CD14-positive monocyte (primary cell): ENCODE measurements around the gene CIAO2A. TPM values are rescaled to one million over a fixed set of nuclear protein-coding genes. Genes with fewer than 3 reads are reported as not detected.

Experiments used
- DNase-seq, 3 donors: peaks; one replicate each; pipeline ENCODE4 v3.0.0-alpha.2; 2011 to 2022
- H2AFZ ChIP-seq: 2 replicates; pipeline ENCODE4 v1.6.0; 2012; ENCODE audit warnings: mild to moderate bottlenecking, low read depth, low read length, inconsistent platforms; ENCODE audit not compliant: insufficient read depth, poor library complexity, severe bottlenecking
- H3K27ac ChIP-seq, 2 donors: 1 replicate in 1 of 2; 2 replicates in 1 of 2; pipeline ENCODE4 v1.5.1; 2012 to 2013; ENCODE audit warnings: low read length in 2 of 2, control low read depth in 1 of 2, inconsistent platforms in 1 of 2, low read depth in 1 of 2, mild to moderate bottlenecking in 1 of 2
- H3K27me3 ChIP-seq, 2 donors: one replicate each; pipeline versions ENCODE4 v1.6.0 to v1.6.1; 2011 to 2013; ENCODE audit warnings: low read length in 2 of 2; ENCODE audit not compliant: control insufficient read depth in 2 of 2, insufficient read depth in 2 of 2
- H3K36me3 ChIP-seq, 2 donors: replicated peaks in 1 of 2; 1 replicate in 1 of 2; 2 replicates in 1 of 2; pipeline versions ENCODE4 v1.5.1 to v1.6.1; 2012 to 2013; ENCODE audit warnings: low read length in 2 of 2, control low read depth in 1 of 2, inconsistent platforms in 1 of 2, mild to moderate bottlenecking in 1 of 2; ENCODE audit not compliant: insufficient read depth in 2 of 2, control insufficient read depth in 1 of 2
- H3K4me1 ChIP-seq, 2 donors: 1 replicate in 1 of 2; 2 replicates in 1 of 2; pipeline versions ENCODE4 v1.5.1 to v1.6.1; 2012 to 2013; ENCODE audit warnings: low read length in 2 of 2, control low read depth in 1 of 2, inconsistent platforms in 1 of 2, mild to moderate bottlenecking in 1 of 2, moderate library complexity in 1 of 2; ENCODE audit not compliant: insufficient read depth in 2 of 2, control insufficient read depth in 1 of 2
- H3K4me2 ChIP-seq: replicated peaks from 2 replicates; pipeline ENCODE3; 2012; ENCODE audit warnings: low read length, moderate library complexity, mild to moderate bottlenecking; ENCODE audit not compliant: poor library complexity, severe bottlenecking; ENCODE audit errors: extremely low read depth
- H3K4me3 ChIP-seq, 3 experiments: fragments of 200-600 bp in 1 of 3; sonication (generic) in 1 of 3; replicated peaks in 1 of 3; 1 replicate in 2 of 3; 2 replicates in 1 of 3; pipeline ENCODE4 v1.5.1; 2011 to 2013; ENCODE audit warnings: low read length in 3 of 3, mild to moderate bottlenecking in 3 of 3, control low read depth in 2 of 3, low read depth in 2 of 3, inconsistent platforms in 1 of 3, moderate library complexity in 1 of 3
- H3K79me2 ChIP-seq: 2 replicates; pipeline ENCODE4 v1.6.0; 2012; ENCODE audit warnings: mild to moderate bottlenecking, control low read depth, inconsistent platforms, low read length, moderate library complexity; ENCODE audit not compliant: insufficient read depth
- H3K9ac ChIP-seq: 2 replicates; pipeline ENCODE4 v1.6.0; 2017; ENCODE audit warnings: low read length, mild to moderate bottlenecking; ENCODE audit not compliant: insufficient read depth, poor library complexity, severe bottlenecking
- H3K9me3 ChIP-seq, 2 donors: replicated peaks in 1 of 2; 1 replicate in 1 of 2; 2 replicates in 1 of 2; pipeline versions ENCODE4 v1.5.1 to v1.6.1; 2012 to 2013; ENCODE audit warnings: low read length in 2 of 2, control low read depth in 1 of 2; ENCODE audit not compliant: control insufficient read depth in 1 of 2, insufficient read depth in 1 of 2
- H4K20me1 ChIP-seq: 2 replicates; pipeline ENCODE4 v1.6.0; 2012; ENCODE audit warnings: mild to moderate bottlenecking, low read length, control low read depth, moderate library complexity; ENCODE audit not compliant: insufficient read depth
- H3K27ac Mint-ChIP-seq, 7 donors: one replicate each; pipeline ENCODE4 v1.8.0; 2020; ENCODE audit warnings: mild to moderate bottlenecking in 7 of 7, mixed read lengths in 7 of 7, moderate library complexity in 6 of 7, inconsistent platforms in 2 of 7
- H3K27me3 Mint-ChIP-seq, 3 donors: one replicate each; pipeline ENCODE4 v1.8.0; 2021 to 2022; ENCODE audit warnings: low read depth in 3 of 3, mild to moderate bottlenecking in 3 of 3, mixed read lengths in 3 of 3, moderate library complexity in 3 of 3, inconsistent platforms in 1 of 3
- H3K36me3 Mint-ChIP-seq, 2 donors: one replicate each; pipeline ENCODE4 v1.8.0; 2020; ENCODE audit warnings: mixed read lengths in 2 of 2, inconsistent platforms in 1 of 2, mild to moderate bottlenecking in 1 of 2
- H3K4me1 Mint-ChIP-seq: one replicate; pipeline ENCODE4 v1.8.0; 2020; ENCODE audit warnings: mild to moderate bottlenecking, mixed read lengths
- H3K4me3 Mint-ChIP-seq, 2 donors: one replicate each; pipeline ENCODE4 v1.8.0; 2020; ENCODE audit warnings: mild to moderate bottlenecking in 2 of 2, mixed read lengths in 2 of 2, moderate library complexity in 1 of 2
- H3K9me3 Mint-ChIP-seq, 7 donors: one replicate each; pipeline ENCODE4 v1.8.0; 2020 to 2022; ENCODE audit warnings: mixed read lengths in 7 of 7, mild to moderate bottlenecking in 6 of 7, moderate library complexity in 6 of 7, inconsistent platforms in 2 of 7
- WGBS: methylation state at CpG from one replicate; pipeline ENCODE4 v1.1.5; 2013; ENCODE audit warnings: missing lambda C conversion rate; ENCODE audit not compliant: insufficient coverage; 5-methylcytosine and 5-hydroxymethylcytosine counted together
- intact Hi-C, 2 donors: fragments of 100-400 bp; cut with micrococcal nuclease; formaldehyde crosslinking; loops; one replicate each; pipeline versions ENCODE4 v1.15.0 to v1.15.1; 2023
- polyA plus RNA-seq, 3 donors: library from polyadenylated mRNA; depleted of rRNA in 1 of 3; unstranded in 2 of 3; stranded (reverse) in 1 of 3; fragments of 300-500 nt in 2 of 3; fragments of >200 nt in 1 of 3; fragmentation: Illumina TruSeq in 2 of 3; gene quantifications; 1 replicate in 2 of 3; 2 replicates in 1 of 3; pipeline ENCODE4 v1.2.3, GENCODE V29; 2012 to 2021
- TF ChIP-seq, protein P1 (sequence below): fragments of 200-600 bp; IDR thresholded peaks from one replicate; pipeline ENCODE4 v1.8.0; 2022; ENCODE audit warnings: antibody characterized with exemption, mild to moderate bottlenecking

Gene CIAO2A
- polyA plus RNA-seq, 3 donors: 98.2 to 265 (median 261) TPM

DNA sequence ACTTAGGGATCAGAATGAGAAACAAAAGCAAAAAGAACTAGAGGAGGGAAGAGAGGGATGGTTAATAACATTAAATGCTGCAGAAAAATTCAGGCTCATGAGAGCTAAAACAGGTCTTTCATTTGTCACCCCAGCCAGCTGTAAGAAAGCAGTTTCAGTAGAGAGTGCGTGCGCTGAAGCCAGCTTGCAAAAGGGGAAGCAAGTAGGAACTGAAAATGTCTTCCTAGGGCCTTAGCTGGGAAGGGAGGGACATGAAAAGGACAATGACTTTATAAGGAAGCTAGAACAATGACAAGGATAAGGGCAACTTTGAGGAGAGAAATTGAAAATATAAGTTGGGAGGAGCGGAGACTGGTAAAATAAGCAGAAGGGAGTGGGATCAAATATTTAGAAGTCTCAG is 3.1 kb downstream of the CIAO2A start:
- peak overlapping the region; percentile 92 to 96 (median 94) for H3K27ac Mint-ChIP-seq
- Histone ChIP-seq H3K4me1 (peaks cover 67 to 71% of the 10 kb centered on the region in 2 donors), H3K36me3 (peaks cover 12 to 16% of the 10 kb centered on the region in 2 donors), H3K4me3 (peak overlapping the region in 1 of 3 experiments; percentile 51), H2AFZ (peak overlapping the region; percentile 33), H4K20me1 (no peaks in the 10 kb centered on the region), H3K27ac (peak overlapping the region; percentile 91 to 93), H3K27me3 (no peaks in the 10 kb centered on the region), H3K79me2 (peaks cover 73% of the 10 kb centered on the region), H3K9me3 (no peaks in the 10 kb centered on the region), H3K4me2 (peak overlapping the region; percentile 68), H3K9ac (peak overlapping the region; percentile 51)
- 23% methylated on average over 3 of the region's 3 CpGs for WGBS
- DNase-seq: peak; percentile 82 to 89 (median 85)
- intact Hi-C loops: loop anchor here in 1 of 2 donors (5.0 kb wide), 1 partner anchor 72 kb away; the partner anchor contains the start of gene PPIB
- no peaks in the 10 kb centered on the region for H3K27me3 Mint-ChIP-seq
- H3K4me3 Mint-ChIP-seq: peak overlapping the region; percentile 14 to 62
- H3K4me1 Mint-ChIP-seq: peaks cover 60% of the 10 kb centered on the region
- TF ChIP-seq, protein P1, sequence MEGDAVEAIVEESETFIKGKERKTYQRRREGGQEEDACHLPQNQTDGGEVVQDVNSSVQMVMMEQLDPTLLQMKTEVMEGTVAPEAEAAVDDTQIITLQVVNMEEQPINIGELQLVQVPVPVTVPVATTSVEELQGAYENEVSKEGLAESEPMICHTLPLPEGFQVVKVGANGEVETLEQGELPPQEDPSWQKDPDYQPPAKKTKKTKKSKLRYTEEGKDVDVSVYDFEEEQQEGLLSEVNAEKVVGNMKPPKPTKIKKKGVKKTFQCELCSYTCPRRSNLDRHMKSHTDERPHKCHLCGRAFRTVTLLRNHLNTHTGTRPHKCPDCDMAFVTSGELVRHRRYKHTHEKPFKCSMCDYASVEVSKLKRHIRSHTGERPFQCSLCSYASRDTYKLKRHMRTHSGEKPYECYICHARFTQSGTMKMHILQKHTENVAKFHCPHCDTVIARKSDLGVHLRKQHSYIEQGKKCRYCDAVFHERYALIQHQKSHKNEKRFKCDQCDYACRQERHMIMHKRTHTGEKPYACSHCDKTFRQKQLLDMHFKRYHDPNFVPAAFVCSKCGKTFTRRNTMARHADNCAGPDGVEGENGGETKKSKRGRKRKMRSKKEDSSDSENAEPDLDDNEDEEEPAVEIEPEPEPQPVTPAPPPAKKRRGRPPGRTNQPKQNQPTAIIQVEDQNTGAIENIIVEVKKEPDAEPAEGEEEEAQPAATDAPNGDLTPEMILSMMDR: no peak
- H3K9me3 Mint-ChIP-seq: peaks cover 0 to 3% (median 0%) of the 10 kb centered on the region in 7 donors
- H3K36me3 Mint-ChIP-seq: peaks cover 18 to 28% of the 10 kb centered on the region in 2 donors

DNA sequence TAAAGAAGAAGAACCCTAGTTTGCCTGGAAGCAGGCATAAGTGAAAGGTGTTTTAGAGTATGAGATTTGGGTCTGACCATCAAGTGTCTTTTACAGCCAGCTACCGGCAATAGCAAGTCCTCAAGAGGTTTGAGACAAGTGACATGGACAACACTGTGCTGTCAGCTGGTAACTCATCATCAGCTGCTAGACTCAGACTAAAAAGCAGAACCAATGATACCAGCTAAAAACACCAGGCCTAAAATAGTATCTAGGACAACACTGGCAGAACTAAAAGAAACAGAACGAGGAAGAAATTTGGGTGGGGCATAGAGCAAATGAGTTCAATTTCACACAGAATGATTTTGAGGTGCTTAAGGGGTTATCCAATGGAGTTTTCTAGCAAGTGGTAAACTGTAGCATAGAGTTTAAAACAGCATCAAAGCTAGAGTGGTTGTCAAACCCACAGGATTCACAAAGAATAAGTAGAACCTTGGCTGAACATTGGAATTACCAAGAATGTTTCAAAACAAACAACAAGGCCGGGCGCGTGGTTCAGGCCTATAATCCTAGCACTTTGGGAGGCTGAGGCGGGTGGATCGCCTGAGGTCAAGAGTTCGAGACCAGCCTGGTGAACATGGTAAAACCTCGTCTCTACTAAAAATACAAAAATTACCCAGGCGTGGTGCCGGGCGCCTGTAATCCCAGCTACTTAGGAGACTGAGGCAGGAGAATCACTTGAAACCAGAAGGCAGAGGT is 3.9 kb downstream of the CIAO2A start:
- no peaks in the 10 kb centered on the region for H3K27me3 Mint-ChIP-seq

More for the DNA sequence above, 3.9 kb downstream of the CIAO2A start:
- TF ChIP-seq, protein P1: no peak
- Mint-ChIP-seq H3K36me3 (peaks cover 18 to 32% of the 10 kb centered on the region in 2 donors), H3K4me3 (peak overlapping the region; percentile 27 to 62), H3K4me1 (peaks cover 52% of the 10 kb centered on the region), H3K9me3 (peaks cover 0 to 3% (median 0%) of the 10 kb centered on the region in 7 donors), H3K27ac (peak overlapping the region; percentile 92 to 96 (median 94))
- peak overlapping the region in 1 of 3 experiments; percentile 51 for H3K4me3 ChIP-seq
- H2AFZ ChIP-seq: peak overlapping the region; percentile 34
- intact Hi-C loops: loop anchor here in 1 of 2 donors (5.0 kb wide), 1 partner anchor 73 kb away; the partner anchor contains the start of gene PPIB
- WGBS: 91% methylated on average over 4 of the region's 12 CpGs
- peak; percentile 84 to 90 (median 86) for DNase-seq
- H3K27ac ChIP-seq: peak overlapping the region; percentile 91 to 93
- peaks cover 69% of the 10 kb centered on the region for H3K79me2 ChIP-seq
- peak overlapping the region; percentile 51 for H3K9ac ChIP-seq
- H3K9me3 ChIP-seq: no peaks in the 10 kb centered on the region
- H4K20me1 ChIP-seq: no peaks in the 10 kb centered on the region
- H3K4me1 ChIP-seq: peaks cover 59 to 62% of the 10 kb centered on the region in 2 donors
- peak overlapping the region; percentile 68 for H3K4me2 ChIP-seq
- H3K36me3 ChIP-seq: peaks cover 16 to 19% of the 10 kb centered on the region in 2 donors
- no peaks in the 10 kb centered on the region for H3K27me3 ChIP-seq
